Colonic mucosa (tissue), 4 donors: ENCODE data around the gene BRI3BP. TPM values are rescaled to one million over a fixed set of nuclear protein-coding genes. Genes with fewer than 3 reads are reported as not detected.
"Not testable (repeated sequence)": the region's sequence is repeated elsewhere in the genome, so short reads cannot be mapped to it uniquely, and the experiment has no call there.

ENCODE experiments used
- DNase-seq: peaks from one replicate; pipeline ENCODE4 v3.0.0-alpha.2; 2020
- H3K27ac ChIP-seq: fragments of 200-600 bp; one replicate; pipeline ENCODE4 v1.8.0; 2021
- H3K27me3 ChIP-seq: fragments of 200-600 bp; one replicate; pipeline ENCODE4 v1.8.0; 2021
- H3K36me3 ChIP-seq: fragments of 200-600 bp; one replicate; pipeline ENCODE4 v1.8.0; 2021
- H3K4me1 ChIP-seq: fragments of 200-600 bp; one replicate; pipeline ENCODE4 v1.8.0; 2021; ENCODE audit warnings: mild to moderate bottlenecking
- H3K4me3 ChIP-seq: fragments of 200-600 bp; one replicate; pipeline ENCODE4 v1.8.0; 2021
- H3K9ac ChIP-seq, 2 donors: one replicate each; pipeline ENCODE4 v1.7.0; 2013; ENCODE audit warnings: control low read depth in 2 of 2, low read depth in 2 of 2, low read length in 2 of 2
- H3K9me3 ChIP-seq: fragments of 200-600 bp; one replicate; pipeline ENCODE4 v1.8.0; 2021
- CTCF ChIP-seq: fragments of 200-600 bp; IDR thresholded peaks from one replicate; pipeline ENCODE4 v1.8.0; 2022; ENCODE audit warnings: antibody characterized with exemption, mild to moderate bottlenecking
- intact Hi-C: fragments of 100-400 bp; cut with DNase I; formaldehyde crosslinking; loops from one replicate; pipeline ENCODE4 v1.14.1; 2022
- total RNA-seq, 2 donors: library from RNA; stranded (reverse); fragmentation: NEBNext Ultra II Directional in 1 of 2; extraction: Animal tissue kit (Norgen Biotek cat#: 25700) in 1 of 2; gene quantifications; one replicate each; pipeline ENCODE4 v1.2.1, GENCODE V29; 2021
- donor health status: healthy.
- donor health status: DM: no; HTN: no; CAD: no.
- donor health status: DM: no; HTN: no; CAD: no.

Gene BRI3BP
- total RNA-seq, 2 donors from 2014 or later, result 50.3 to 81.5 TPM

GRCh38 chr12:125050868-125051267 is 57.4 kb downstream of the BRI3BP start:
- H3K4me1 ChIP-seq, result no peaks in the 10 kb centered on the region
- no peaks in the 10 kb centered on the region for H3K27me3 ChIP-seq
- no peak overlapping the region for H3K9ac ChIP-seq
- intact Hi-C loops, result no loop called here
- H3K27ac ChIP-seq, result no peak overlapping the region
- no peak for DNase-seq
- H3K9me3 ChIP-seq, result no peaks in the 10 kb centered on the region
- no peak for TF ChIP-seq CTCF
- no peaks in the 10 kb centered on the region for H3K36me3 ChIP-seq
- H3K4me3 ChIP-seq, result no peak overlapping the region

GRCh38 chr12:125053821-125054220 is 60.4 kb downstream of the BRI3BP start:
- H3K4me1 ChIP-seq, result no peaks in the 10 kb centered on the region
- intact Hi-C loops, result no loop called here
- no peak overlapping the region for H3K4me3 ChIP-seq
- no peaks in the 10 kb centered on the region for H3K36me3 ChIP-seq
- H3K9me3 ChIP-seq, result no peaks in the 10 kb centered on the region
- H3K27ac ChIP-seq, result no peak overlapping the region
- H3K27me3 ChIP-seq, result no peaks in the 10 kb centered on the region
- H3K9ac ChIP-seq, result no peak overlapping the region
- no peak for DNase-seq
- no peak for TF ChIP-seq CTCF

GRCh38 chr12:125055591-125055990 is 62.1 kb downstream of the BRI3BP start:
- no peaks in the 10 kb centered on the region for H3K9me3 ChIP-seq
- H3K36me3 ChIP-seq, result no peaks in the 10 kb centered on the region
- intact Hi-C loops, result no loop called here
- no peak overlapping the region for H3K4me3 ChIP-seq
- H3K4me1 ChIP-seq, result no peaks in the 10 kb centered on the region
- DNase-seq, result no peak
- H3K27ac ChIP-seq, result no peak overlapping the region
- no peak overlapping the region for H3K9ac ChIP-seq
- H3K27me3 ChIP-seq, result no peaks in the 10 kb centered on the region
- TF ChIP-seq CTCF, result no peak

- Histone ChIP-seq H3K36me3 (no peaks in the 10 kb centered on the region), H3K27me3 (no peaks in the 10 kb centered on the region), H3K4me1 (no peaks in the 10 kb centered on the region), H3K9ac (no peak overlapping the region), H3K4me3 (no peak overlapping the region), H3K9me3 (no peaks in the 10 kb centered on the region), H3K27ac (no peak overlapping the region)
- intact Hi-C loops, result no loop called here
- no peak for DNase-seq
- TF ChIP-seq CTCF, result no peak
Measured at GRCh38 chr12:125056306-125056705, 62.9 kb downstream of the BRI3BP start.

DNA sequence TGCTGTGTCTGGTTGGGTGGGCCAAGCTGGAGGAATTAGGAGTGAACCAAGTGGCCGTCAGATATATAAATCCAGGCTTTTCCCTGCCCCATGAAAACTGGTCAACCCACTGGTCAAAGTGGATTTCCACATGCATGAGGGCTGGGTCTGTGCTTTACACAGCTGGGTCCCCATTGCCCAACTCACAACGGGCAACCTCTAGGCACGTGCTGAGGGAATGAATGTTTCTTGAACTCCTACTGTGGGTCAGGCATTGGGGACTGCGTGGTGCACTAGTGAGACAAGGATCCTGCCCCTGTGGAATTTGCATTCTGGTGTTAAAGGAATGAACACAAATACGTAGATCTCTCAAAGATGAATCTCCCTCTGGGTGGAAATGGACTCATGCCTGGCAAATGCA is 64.3 kb downstream of the BRI3BP start:
- intact Hi-C loops, result no loop called here
- no peaks in the 10 kb centered on the region for H3K4me1 ChIP-seq
- TF ChIP-seq CTCF, result no peak
- H3K4me3 ChIP-seq, result no peak overlapping the region
- H3K27me3 ChIP-seq, result no peaks in the 10 kb centered on the region
- no peaks in the 10 kb centered on the region for H3K9me3 ChIP-seq
- no peak for DNase-seq
- no peak overlapping the region for H3K9ac ChIP-seq
- no peak overlapping the region for H3K27ac ChIP-seq
- H3K36me3 ChIP-seq, result no peaks in the 10 kb centered on the region

- peaks cover 3% of the 10 kb centered on the region for H3K4me1 ChIP-seq
- intact Hi-C loops, result no loop called here
- DNase-seq, result no peak
- no peaks in the 10 kb centered on the region for H3K9me3 ChIP-seq
- no peak overlapping the region for H3K27ac ChIP-seq
- no peak for TF ChIP-seq CTCF
- H3K27me3 ChIP-seq, result no peaks in the 10 kb centered on the region
- no peak overlapping the region for H3K9ac ChIP-seq
- no peaks in the 10 kb centered on the region for H3K36me3 ChIP-seq
- H3K4me3 ChIP-seq, result no peak overlapping the region
Measured at GRCh38 chr12:125061229-125061628, 67.8 kb downstream of the BRI3BP start.

DNA sequence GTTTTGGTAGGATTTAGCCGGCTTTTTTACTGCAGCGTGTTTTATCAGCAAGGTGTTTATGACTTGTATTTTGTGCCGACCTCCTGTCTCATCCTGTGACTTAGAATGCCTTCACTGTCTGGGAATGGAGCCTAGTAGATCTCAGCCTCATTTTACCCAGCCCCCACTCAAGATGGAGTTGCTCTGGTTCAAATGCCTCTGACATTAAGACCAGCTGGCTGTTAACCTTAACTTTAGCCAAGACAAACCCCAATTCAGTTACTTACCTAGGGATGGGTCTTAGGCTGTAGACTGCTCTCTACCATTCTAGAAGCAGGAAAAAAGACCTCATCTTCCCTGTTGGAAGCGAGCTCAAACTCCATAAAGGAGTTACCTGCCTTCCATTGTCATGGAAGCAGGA is 70.1 kb downstream of the BRI3BP start:
- H3K9me3 ChIP-seq, H3K4me3 ChIP-seq, H3K27me3 ChIP-seq, DNase-seq, H3K27ac ChIP-seq, H3K4me1 ChIP-seq, H3K9ac ChIP-seq, intact Hi-C loops, H3K36me3 ChIP-seq: not testable (repeated sequence)
